GM12878 (cell line): ENCODE measurements around the gene ABL1. TPM values are rescaled to one million over a fixed set of nuclear protein-coding genes. Genes with fewer than 3 reads are reported as not detected.

Source experiments
- ATAC-seq: fragments of 200-7000 bp; cut with Tn5 transposase; 3 replicates; pipeline ENCODE4 v1.9.1; 2020; ENCODE audit warnings: mild to moderate bottlenecking, moderate library complexity
- BruUV-seq: library from RNA; stranded (reverse); fragments of 400-500 nt; replicated peaks from 2 replicates; lab custom pipeline; 2021; lab: Mats Ljungman, UMichigan
- CTCF ChIA-PET: fragments of 300-600 bp; sonication (Branson Sonifier 250); formaldehyde crosslinking; extraction: SDS; loops from one replicate; lab custom pipeline; 2021; ENCODE audit warnings: inconsistent platforms; lab: Yijun Ruan, JAX
- POLR2A ChIA-PET: fragments of 350-600 bp; formaldehyde crosslinking; extraction: SDS; loops from one replicate; lab custom pipeline; 2021; ENCODE audit warnings: inconsistent platforms; lab: Charles Lee
- RAD21 ChIA-PET: fragments of 300-600 bp; sonication (Branson Sonifier 250); formaldehyde crosslinking; loops from one replicate; lab custom pipeline; 2023; ENCODE audit warnings: antibody characterized with exemption; ENCODE audit not compliant: unreplicated experiment; lab: Charles Lee
- SMC1A ChIA-PET: fragments of 300-600 bp; sonication (Branson Sonifier 250); formaldehyde crosslinking; loops from one replicate; lab custom pipeline; 2023; ENCODE audit not compliant: unreplicated experiment, uncharacterized antibody; lab: Charles Lee
- DNase-seq: peaks from one replicate; pipeline ENCODE4 v3.0.0-alpha.2; 2011; ENCODE audit warnings: low read depth, low spot score
- FAIRE-seq: peaks from 3 replicates; lab custom pipeline; 2011; peaks lifted over from hg19 to GRCh38; lab: Jason Lieb, UNC
- H2AFZ ChIP-seq: 2 replicates; pipeline ENCODE4 v1.6.0; 2011; ENCODE audit warnings: low read depth, low read length, control low read depth; ENCODE audit not compliant: control insufficient read depth
- H3K27ac ChIP-seq: 2 replicates; pipeline ENCODE4 v1.5.1; 2011; ENCODE audit warnings: control low read depth; ENCODE audit not compliant: control insufficient read depth, insufficient read depth
- H3K27me3 ChIP-seq, 2 experiments: replicated peaks in 1 of 2; 2 replicates each; pipeline versions ENCODE4 v1.6.0 to v1.6.1; 2011; ENCODE audit warnings: low read length in 1 of 2; ENCODE audit not compliant: control insufficient read depth in 2 of 2, insufficient read depth in 2 of 2
- H3K36me3 ChIP-seq, 2 experiments: 2 replicates each; pipeline ENCODE4 v1.5.1; 2011; ENCODE audit warnings: low read length in 1 of 2; ENCODE audit not compliant: control insufficient read depth in 2 of 2, insufficient read depth in 2 of 2
- H3K4me1 ChIP-seq: 2 replicates; pipeline ENCODE4 v1.6.1; 2011; ENCODE audit warnings: mild to moderate bottlenecking, low read length, moderate library complexity, mixed read lengths; ENCODE audit not compliant: control insufficient read depth, insufficient read depth
- H3K4me2 ChIP-seq: 2 replicates; pipeline ENCODE4 v1.6.0; 2011; ENCODE audit warnings: control low read depth; ENCODE audit not compliant: control insufficient read depth, insufficient read depth
- H3K4me3 ChIP-seq: fragments of 200-600 bp; sonication (generic); 2 replicates; pipeline ENCODE4 v1.5.1; 2016
- H3K79me2 ChIP-seq: 2 replicates; pipeline ENCODE4 v1.6.0; 2011; ENCODE audit warnings: low read length; ENCODE audit not compliant: control insufficient read depth, insufficient read depth
- H3K9ac ChIP-seq: 2 replicates; pipeline ENCODE4 v1.8.0; 2011; ENCODE audit warnings: low read length, control low read depth, mixed read lengths; ENCODE audit not compliant: control insufficient read depth, insufficient read depth
- H3K9me3 ChIP-seq: replicated peaks from 3 replicates; pipeline ENCODE4 v1.5.1; 2011; ENCODE audit warnings: mild to moderate bottlenecking, low read length; ENCODE audit not compliant: control insufficient read depth, insufficient read depth
- H4K20me1 ChIP-seq: 2 replicates; pipeline ENCODE4 v1.6.0; 2011; ENCODE audit not compliant: control insufficient read depth, insufficient read depth
- BCLAF1 ChIP-seq: fragments of 450-650 bp; IDR thresholded peaks from 2 replicates; pipeline ENCODE4 v1.6.1; 2017; ENCODE audit warnings: antibody characterized with exemption, mild to moderate bottlenecking, moderate library complexity
- CEBPZ ChIP-seq: fragments of 150-350 bp; IDR thresholded peaks from 2 replicates; pipeline ENCODE4 v1.6.1; 2016; ENCODE audit warnings: low read depth, low read length
- FOXK2 ChIP-seq: fragments of 450-650 bp; IDR thresholded peaks from 2 replicates; pipeline ENCODE4 v1.6.1; 2017; ENCODE audit warnings: mild to moderate bottlenecking, moderate library complexity
- GATAD2B ChIP-seq: fragments of 450-650 bp; conservative IDR thresholded peaks from 2 replicates; pipeline ENCODE4 v1.6.1; 2017; ENCODE audit warnings: low read depth, mild to moderate bottlenecking, moderate library complexity
- HCFC1 ChIP-seq: fragments of 150-350 bp; IDR thresholded peaks from 2 replicates; pipeline ENCODE4 v1.6.1; 2014; ENCODE audit warnings: low read length
- RELB ChIP-seq: fragments of 450-650 bp; IDR thresholded peaks from 2 replicates; pipeline ENCODE4 v1.6.1; 2017; ENCODE audit warnings: low read depth, mild to moderate bottlenecking, moderate library complexity
- ZNF592 ChIP-seq: fragments of 450-650 bp; IDR thresholded peaks from 2 replicates; pipeline ENCODE4 v1.6.1; 2017; ENCODE audit warnings: mild to moderate bottlenecking, moderate library complexity
- WGBS: methylation state at CpG from one replicate; pipeline ENCODE4 v1.1.6; 2016; ENCODE audit warnings: low lambda C conversion rate; ENCODE audit not compliant: insufficient replicate concordance, insufficient coverage; ENCODE audit errors: missing lambda C conversion rate; 5-methylcytosine and 5-hydroxymethylcytosine counted together
- in situ Hi-C: fragments of 300-500 bp; cut with MboI; formaldehyde crosslinking; loops from 9 replicates; pipeline ENCODE4 v1.14.3; 2018; ENCODE audit warnings: mixed read lengths
- intact Hi-C: fragments of 100-400 bp; cut with micrococcal nuclease; formaldehyde crosslinking; loops from one replicate; pipeline ENCODE4 v1.14.2; 2022; ENCODE audit not compliant: unreplicated experiment
- polyA plus RNA-seq, 11 experiments: library from polyadenylated mRNA; depleted of rRNA in 4 of 11; unstranded in 6 of 11; stranded (reverse) in 5 of 11; fragments of >200 nt; fragmentation: Nextera tagmentation in 4 of 11; fragmentation: Illumina TruSeq in 1 of 11; extraction: Ambion mirVana in 4 of 11; extraction: Trizol in 1 of 11; gene quantifications; 1 replicate in 1 of 11; 2 replicates in 10 of 11; pipeline versions ENCODE4 v1.2.1 to v1.2.3, GENCODE V29; 2011 to 2016; ENCODE audit warnings: inconsistent platforms in 2 of 11, missing spikeins in 2 of 11, low read depth in 1 of 11
- total RNA-seq, 4 experiments: library from RNA; depleted of rRNA in 3 of 4; stranded (reverse); fragments of >200 nt in 3 of 4; fragmentation: Illumina TruSeq in 1 of 4; extraction: Trizol in 1 of 4; gene quantifications; 2 replicates each; pipeline versions ENCODE4 v1.2.1 to v1.2.3, GENCODE V29; 2013 to 2021

Gene ABL1
- total and polyA plus RNA-seq, 10 of the 15 experiments (the other 5 are each of a cell fraction or from before 2014, with no cell fraction given): 0.79 to 51.5 (median 16.3) TPM

- POLR2A ChIA-PET: interaction anchor here (1.3 kb wide), 1 partner anchor 11 kb away, joined by 4 read pairs; no protein-coding TSS in a partner anchor
- TF ChIP-seq ZNF592 (no peak), CEBPZ (no peak), GATAD2B (no peak), BCLAF1 (no peak), RELB (no peak), FOXK2 (no peak), HCFC1 (no peak)
These were observed 34.2 kb downstream of the ABL1 start for GRCh38 chr9:130869250-130869649.

More at GRCh38 chr9:130869250-130869649, 34.2 kb downstream of the ABL1 start:
- SMC1A ChIA-PET: interaction anchor here (0.7 to 3.7 kb wide), 22 partner anchors 9 to 281 kb away, joined by 3 to 20 read pairs (median 9); partner anchors contain the start of gene EXOSC2
- intact Hi-C loops (no loop called here), in situ Hi-C loops (loop anchor here (5.0 to 10.0 kb wide), 3 partner anchors 73 to 414 kb away; no protein-coding TSS in a partner anchor)
- peaks cover 8% of the 10 kb centered on the region; the same call in 1 of the 2 replicates for H4K20me1 ChIP-seq
- no peak overlapping the region for H2AFZ ChIP-seq
- peaks cover 11 to 25% of the 10 kb centered on the region in 2 experiments for H3K36me3 ChIP-seq
- H3K27ac ChIP-seq: no peak overlapping the region
- H3K4me3 ChIP-seq: no peak overlapping the region
- ATAC-seq: no peak
- no peaks in the 10 kb centered on the region for H3K27me3 ChIP-seq
- no peaks in the 10 kb centered on the region for H3K9me3 ChIP-seq
- CTCF ChIA-PET: interaction anchor here (0.8 to 11.0 kb wide), 29 partner anchors 8 to 467 kb away, joined by 3 to 267 read pairs (median 5); partner anchors contain the start of gene FIBCD1
- DNase-seq: no peak
- H3K4me2 ChIP-seq: no peak overlapping the region
- H3K79me2 ChIP-seq: no peaks in the 10 kb centered on the region
- BruUV-seq: no TSS peak
- WGBS: 99% methylated on average over 8 of the region's 8 CpGs
- H3K9ac ChIP-seq: no peak overlapping the region
- no peak for FAIRE-seq
- RAD21 ChIA-PET: interaction anchor here (0.8 to 3.4 kb wide), 16 partner anchors 23 to 177 kb away, joined by 3 to 33 read pairs (median 4); no protein-coding TSS in a partner anchor
- H3K4me1 ChIP-seq: peaks cover 25% of the 10 kb centered on the region
